Type B pancreatic cell (in vitro differentiated cells): ENCODE data around the gene SLC8A2. TPM values are rescaled to one million over a fixed set of nuclear protein-coding genes. Genes with fewer than 3 reads are reported as not detected.

Experiments used
- DNase-seq: peaks from one replicate; pipeline ENCODE4 v3.0.0; 2021; ENCODE audit warnings: mixed read lengths; ENCODE audit not compliant: unreplicated experiment; ENCODE audit errors: extremely low spot score
- H3K27ac Mint-ChIP-seq: 2 replicates; pipeline ENCODE4 v1.8.0; 2021; ENCODE audit warnings: mild to moderate bottlenecking, mixed read lengths
- H3K27me3 Mint-ChIP-seq: 2 replicates; pipeline ENCODE4 v1.8.0; 2021; ENCODE audit warnings: mixed read lengths
- H3K36me3 Mint-ChIP-seq: 2 replicates; pipeline ENCODE4 v1.8.0; 2021; ENCODE audit warnings: mixed read lengths
- H3K4me1 Mint-ChIP-seq: one replicate; pipeline ENCODE4 v1.8.0; 2021; ENCODE audit warnings: mixed read lengths; ENCODE audit not compliant: unreplicated experiment
- H3K4me3 Mint-ChIP-seq: 2 replicates; pipeline ENCODE4 v1.8.0; 2021; ENCODE audit warnings: mild to moderate bottlenecking, mixed read lengths
- H3K9me3 Mint-ChIP-seq: 2 replicates; pipeline ENCODE4 v1.8.0; 2021; ENCODE audit warnings: mixed read lengths
- total RNA-seq: library from RNA; stranded (reverse); gene quantifications from 2 replicates; pipeline ENCODE4 v1.2.1, GENCODE V29; 2021; ENCODE audit warnings: low replicate concordance
- TF ChIP-seq, protein P1 (sequence below): fragments of 200-600 bp; sonication (generic); conservative IDR thresholded peaks from 2 replicates; pipeline ENCODE4 v1.5.0; 2021; ENCODE audit warnings: antibody characterized with exemption, mild to moderate bottlenecking

Gene SLC8A2
- total RNA-seq, 1 donor from 2014 or later = 1.3 TPM

DNA sequence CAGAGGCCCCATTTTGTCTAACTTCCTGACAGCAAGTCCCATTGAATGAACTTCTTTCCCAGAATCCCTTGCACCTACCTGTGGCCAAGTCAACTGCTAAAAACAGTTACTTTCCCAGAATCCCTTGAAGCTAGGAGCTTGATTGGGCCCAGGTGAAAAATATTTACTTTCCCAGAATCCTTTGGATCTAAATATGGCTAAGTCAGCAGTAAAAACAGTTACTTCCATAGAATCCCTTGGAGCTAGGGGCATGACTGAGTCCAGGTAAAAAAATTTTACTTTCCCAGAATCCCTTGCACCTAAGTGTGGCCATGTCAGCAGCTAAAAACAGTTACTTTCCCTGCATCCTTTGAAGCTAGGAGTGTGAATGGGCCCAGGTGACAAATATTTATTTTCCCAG, 39.2 kb downstream of the SLC8A2 start:
- TF ChIP-seq, protein P1, sequence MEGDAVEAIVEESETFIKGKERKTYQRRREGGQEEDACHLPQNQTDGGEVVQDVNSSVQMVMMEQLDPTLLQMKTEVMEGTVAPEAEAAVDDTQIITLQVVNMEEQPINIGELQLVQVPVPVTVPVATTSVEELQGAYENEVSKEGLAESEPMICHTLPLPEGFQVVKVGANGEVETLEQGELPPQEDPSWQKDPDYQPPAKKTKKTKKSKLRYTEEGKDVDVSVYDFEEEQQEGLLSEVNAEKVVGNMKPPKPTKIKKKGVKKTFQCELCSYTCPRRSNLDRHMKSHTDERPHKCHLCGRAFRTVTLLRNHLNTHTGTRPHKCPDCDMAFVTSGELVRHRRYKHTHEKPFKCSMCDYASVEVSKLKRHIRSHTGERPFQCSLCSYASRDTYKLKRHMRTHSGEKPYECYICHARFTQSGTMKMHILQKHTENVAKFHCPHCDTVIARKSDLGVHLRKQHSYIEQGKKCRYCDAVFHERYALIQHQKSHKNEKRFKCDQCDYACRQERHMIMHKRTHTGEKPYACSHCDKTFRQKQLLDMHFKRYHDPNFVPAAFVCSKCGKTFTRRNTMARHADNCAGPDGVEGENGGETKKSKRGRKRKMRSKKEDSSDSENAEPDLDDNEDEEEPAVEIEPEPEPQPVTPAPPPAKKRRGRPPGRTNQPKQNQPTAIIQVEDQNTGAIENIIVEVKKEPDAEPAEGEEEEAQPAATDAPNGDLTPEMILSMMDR = no peak
- Mint-ChIP-seq H3K27me3 (peaks cover 62% of the 10 kb centered on the region), H3K4me3 (no peak overlapping the region), H3K4me1 (peaks cover 5% of the 10 kb centered on the region), H3K36me3 (no peaks in the 10 kb centered on the region), H3K27ac (no peak overlapping the region), H3K9me3 (no peaks in the 10 kb centered on the region)
- DNase-seq = no peak

DNA sequence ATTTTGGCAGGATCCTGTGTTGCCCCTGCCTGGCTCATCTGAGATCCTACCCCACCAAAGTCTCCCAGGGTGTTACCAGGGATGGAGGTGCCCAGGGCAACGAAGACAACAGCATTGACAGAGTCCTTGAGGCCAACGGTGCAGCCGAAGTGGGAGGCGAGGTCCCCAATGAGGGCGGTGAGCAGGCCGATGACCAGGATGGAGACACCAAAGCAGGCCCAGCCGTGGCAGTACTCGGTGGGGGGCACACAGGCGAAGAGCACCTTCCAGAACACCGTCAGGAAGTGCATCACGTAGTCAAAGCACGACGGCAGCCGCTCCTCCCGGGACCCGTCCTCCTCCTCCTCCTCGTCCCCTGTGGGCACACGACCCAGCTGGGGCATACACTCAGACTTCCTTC, 39.6 kb downstream of the SLC8A2 start:
- Mint-ChIP-seq H3K27me3 (peaks cover 65% of the 10 kb centered on the region), H3K27ac (no peak overlapping the region), H3K36me3 (no peaks in the 10 kb centered on the region), H3K4me3 (no peak overlapping the region), H3K4me1 (peaks cover 5% of the 10 kb centered on the region), H3K9me3 (no peaks in the 10 kb centered on the region)
- no peak for DNase-seq
- TF ChIP-seq, protein P1 = no peak

DNA sequence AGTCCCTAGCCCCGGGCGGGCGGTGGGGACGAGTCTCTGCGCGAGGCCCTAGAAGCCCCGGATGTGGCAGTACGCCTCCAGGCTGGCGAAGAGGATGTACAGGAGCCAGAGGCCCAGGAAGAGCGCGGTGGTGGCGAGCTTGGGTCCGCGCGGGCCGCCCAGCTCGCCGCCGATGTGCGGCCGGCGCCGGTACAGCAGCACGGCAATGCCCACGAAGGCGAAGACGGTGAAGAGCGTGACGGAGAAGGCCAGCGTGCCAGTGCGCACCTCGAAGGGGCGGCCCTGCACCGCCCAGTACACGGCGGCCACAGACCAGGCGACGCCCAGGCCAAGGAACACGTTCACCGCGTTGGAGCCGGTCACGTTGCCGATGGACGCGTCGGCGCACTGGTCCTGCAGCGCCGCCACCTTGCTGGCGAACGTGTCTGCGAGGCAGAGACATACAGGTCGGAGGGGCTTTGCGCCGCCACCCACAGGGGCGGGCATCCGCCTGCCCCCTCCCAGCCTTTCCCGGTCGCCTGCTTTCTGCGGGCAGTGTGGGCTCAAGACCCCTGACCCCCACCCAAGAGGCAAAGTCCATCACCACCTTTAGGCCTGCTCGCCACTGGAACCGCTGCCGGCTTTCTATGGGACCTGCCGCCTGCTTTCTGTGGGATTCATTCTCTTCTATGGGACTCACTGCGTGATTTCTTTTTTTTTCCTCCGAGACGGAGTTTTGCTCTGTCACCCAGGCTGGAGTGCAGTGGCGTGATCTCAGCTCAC, 41.5 kb downstream of the SLC8A2 start:
- TF ChIP-seq, protein P1 = peak; percentile 55
- Mint-ChIP-seq H3K4me1 (no peaks in the 10 kb centered on the region), H3K9me3 (no peaks in the 10 kb centered on the region), H3K36me3 (no peaks in the 10 kb centered on the region), H3K4me3 (peak overlapping the region; percentile 51), H3K27ac (no peak overlapping the region), H3K27me3 (peaks cover 58% of the 10 kb centered on the region)
- DNase-seq = no peak

GRCh38 chr19:47429140-47429793, 42.4 kb downstream of the SLC8A2 start:
- Mint-ChIP-seq H3K27ac (no peak overlapping the region), H3K4me1 (peaks cover 3% of the 10 kb centered on the region), H3K27me3 (peaks cover 58% of the 10 kb centered on the region), H3K9me3 (no peaks in the 10 kb centered on the region), H3K4me3 (no peak overlapping the region), H3K36me3 (no peaks in the 10 kb centered on the region)
- TF ChIP-seq, protein P1 = no peak
- no peak for DNase-seq

DNA sequence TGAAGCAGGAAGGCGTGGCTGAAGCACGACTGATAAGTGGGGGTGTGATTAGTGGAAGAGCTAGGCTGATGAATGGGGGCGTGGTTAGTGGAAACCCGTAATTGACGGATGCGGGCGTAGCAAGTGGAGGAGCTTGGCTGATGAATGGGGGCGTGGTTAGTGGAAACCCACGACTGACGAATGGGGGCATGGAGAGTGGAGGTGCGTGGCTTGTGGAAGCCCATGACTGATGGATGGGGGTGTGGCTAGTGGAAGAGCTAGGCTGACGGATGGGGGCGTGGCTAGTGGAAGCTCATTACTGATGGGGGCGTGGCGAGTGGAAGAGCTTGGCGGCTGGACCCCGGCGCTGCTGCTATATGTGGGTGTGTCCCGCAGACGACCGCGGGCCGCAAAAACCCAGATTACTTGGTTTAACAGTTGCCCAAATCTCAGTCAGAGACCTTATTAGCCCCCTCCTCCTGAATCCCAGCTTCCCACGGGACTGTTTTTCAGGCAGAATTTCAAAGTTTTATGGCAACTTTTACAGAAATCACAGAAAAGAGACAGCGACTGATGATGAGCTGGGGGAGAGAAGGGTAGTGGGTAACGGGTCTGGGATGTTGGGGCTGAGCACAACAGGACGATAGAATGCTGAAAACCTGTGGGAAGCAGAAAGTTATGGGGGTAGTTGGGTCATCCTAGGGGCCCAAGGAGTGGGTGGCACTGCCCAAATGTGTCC, 43.4 kb downstream of the SLC8A2 start:
- peaks cover 55% of the 10 kb centered on the region for H3K27me3 Mint-ChIP-seq
- H3K36me3 Mint-ChIP-seq = no peaks in the 10 kb centered on the region
- TF ChIP-seq, protein P1 = no peak
- no peaks in the 10 kb centered on the region for H3K9me3 Mint-ChIP-seq
- H3K27ac Mint-ChIP-seq = no peak overlapping the region
- H3K4me1 Mint-ChIP-seq = peaks cover 6% of the 10 kb centered on the region
- DNase-seq = peak; percentile 91
- no peak overlapping the region for H3K4me3 Mint-ChIP-seq
